NOMO-1 treated with dmso at 0.1 percent for 144 hours (cell line): ENCODE results near the gene TBC1D5.
A peak's percentile ranks its signal among the peaks of the same experiment; 100 is the strongest.

ENCODE experiments used
- DNase-seq: peaks from one replicate; lab custom pipeline; 2025; ENCODE audit not compliant: unreplicated experiment; lab: John Stamatoyannopoulos, UW

Gene TBC1D5

DNA sequence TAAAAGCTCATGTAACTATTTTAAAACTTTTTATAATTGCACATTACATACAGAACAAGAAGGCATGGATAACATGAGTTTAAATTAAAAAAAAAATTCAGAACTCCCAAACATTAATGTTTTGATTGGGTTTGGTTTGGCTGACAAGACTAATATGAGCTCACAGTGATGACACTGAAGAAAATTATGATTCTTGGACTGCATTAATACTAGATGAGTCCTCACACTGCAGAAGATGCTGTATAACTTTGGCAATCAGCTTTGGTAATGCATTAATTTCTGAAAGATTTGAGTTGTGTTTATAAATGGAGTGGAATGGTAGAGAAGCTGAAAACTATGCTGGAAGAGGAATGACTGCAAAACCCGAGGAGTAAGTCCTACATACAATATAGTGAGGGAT, 498.8 kb downstream of the TBC1D5 start:
- no peak for DNase-seq

DNA sequence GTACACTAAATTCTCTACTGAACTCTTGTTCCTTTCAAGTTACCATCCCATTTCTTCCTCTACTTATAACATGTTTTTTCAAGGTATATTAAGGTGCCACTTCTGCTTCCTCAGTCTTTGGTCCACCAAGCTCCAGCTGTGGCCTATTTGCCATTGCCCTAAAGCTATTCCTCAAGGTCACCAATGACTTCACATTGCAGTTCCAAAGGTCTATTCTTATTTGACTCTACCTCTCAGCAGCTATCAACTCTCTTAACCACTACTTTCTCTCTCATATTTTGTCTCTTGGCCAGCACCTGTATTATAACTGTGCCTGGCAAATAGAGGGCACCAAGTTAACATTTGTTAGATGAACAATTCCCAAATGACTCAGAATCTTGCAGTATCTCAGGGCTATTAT, 503.0 kb downstream of the TBC1D5 start:
- no peak for DNase-seq

DNA sequence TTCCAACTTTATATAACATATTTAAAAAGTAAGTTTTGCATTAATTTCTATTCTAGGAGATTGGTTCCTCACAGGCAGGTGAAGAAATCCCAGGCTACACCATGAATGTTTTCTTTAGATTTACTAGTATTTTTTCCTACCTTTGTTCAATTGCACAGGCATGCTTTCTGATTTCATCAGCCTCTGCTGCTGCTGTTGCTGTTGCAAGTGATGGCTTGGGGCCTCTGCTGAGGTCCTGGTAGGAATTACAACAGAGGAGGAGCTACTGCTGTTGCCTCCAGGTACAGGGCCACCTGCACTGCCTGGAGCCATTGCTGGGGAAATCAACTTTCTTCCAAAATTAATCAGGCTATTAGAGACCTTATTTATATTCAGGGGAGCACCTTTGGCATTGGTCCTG, 504.4 kb downstream of the TBC1D5 start:
- DNase-seq = no peak

DNA sequence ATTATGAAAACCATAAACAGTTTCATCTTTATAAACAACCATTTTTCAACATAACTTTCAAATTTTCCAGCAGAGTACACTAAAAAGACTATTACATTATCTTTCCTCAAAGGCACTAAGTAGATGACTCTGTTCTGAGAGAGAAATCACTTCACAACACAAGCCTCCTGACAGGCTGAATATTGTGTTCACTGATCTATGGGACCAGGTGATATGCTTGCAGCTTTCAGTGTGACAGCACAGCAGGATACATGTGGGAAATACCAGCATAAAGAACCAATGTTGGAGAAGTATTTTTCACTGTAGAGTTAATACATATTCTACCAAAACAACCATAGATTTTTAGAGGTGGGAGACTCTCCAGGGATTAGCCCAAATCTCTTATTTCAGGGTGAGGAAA, 507.1 kb downstream of the TBC1D5 start:
- DNase-seq = no peak

DNA sequence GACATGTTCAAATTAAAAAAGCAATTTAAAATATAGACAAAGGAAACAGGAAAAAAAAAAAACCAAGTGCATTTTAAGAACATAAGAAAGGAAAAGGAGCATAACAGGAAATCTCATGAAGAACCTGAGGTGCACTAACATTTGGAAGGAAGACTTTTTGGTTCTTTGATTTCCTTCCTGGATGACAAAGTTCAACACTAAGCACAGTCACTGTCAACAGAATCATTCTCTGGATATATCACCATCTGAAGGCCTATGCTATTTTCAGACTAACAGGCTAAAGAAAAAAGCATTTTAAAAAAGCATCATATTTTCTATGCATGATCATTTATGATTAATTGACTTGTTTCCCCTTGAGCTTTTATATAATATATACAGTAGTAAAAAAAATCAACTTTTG, 508.0 kb downstream of the TBC1D5 start:
- DNase-seq = no peak

DNA sequence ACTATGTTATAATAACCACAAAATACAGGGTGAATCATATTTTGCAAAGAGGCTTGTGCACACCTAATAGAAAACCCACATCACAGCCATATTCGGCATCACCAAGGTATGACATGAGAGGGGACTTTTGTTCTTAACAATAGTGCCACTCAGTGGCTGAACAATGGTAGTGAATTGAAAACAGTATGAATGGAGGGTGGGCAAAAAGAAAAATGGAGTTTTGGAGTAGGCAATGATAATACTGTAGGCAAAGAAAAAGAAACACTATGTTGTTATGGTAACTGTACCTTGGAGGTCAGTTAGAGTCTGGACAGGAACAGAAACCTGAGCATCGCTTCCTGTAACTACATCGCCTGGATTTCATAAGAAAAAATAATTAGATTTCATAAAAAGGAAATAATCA, 509.0 kb downstream of the TBC1D5 start:
- peak; percentile 63 for DNase-seq

GRCh38 chr3:17232442-17232841, 510.0 kb downstream of the TBC1D5 start:
- DNase-seq = no peak

DNA sequence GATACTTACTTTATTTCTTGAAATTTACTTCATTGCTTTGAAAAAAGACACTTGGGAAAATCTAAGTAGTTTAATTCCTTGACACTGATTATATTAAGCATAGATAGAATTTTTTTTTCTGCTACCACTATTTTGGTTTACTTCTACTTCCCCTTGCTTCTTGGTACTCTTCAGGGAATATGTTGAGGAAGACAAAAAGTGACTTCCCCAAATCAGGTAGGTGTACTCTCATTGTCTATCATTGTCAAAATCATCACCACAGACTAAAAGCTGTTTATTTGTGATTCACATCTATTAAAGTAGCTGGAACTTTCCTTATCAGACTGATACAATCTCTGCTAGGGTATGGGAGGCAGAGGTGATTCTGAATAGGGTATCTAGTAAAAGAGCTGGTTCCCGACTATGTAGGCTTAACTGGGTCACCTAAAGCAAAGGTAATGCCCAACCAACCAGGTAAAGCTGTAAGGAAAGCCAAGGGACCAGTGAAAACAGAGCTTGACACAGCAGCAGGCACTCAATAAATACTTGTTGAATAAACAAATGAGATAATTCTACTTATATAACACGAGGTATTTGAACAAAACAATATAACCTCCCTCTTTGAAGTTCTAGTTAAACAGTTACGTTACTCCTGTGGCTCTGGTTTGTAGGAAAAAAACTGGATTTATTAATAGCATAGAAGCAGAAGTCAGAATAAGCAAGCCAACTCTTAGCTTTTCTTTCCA, 510.7 kb downstream of the TBC1D5 start:
- no peak for DNase-seq

- no peak for DNase-seq
Observed at GRCh38 chr3:17227472-17227871, 515.0 kb downstream of the TBC1D5 start.

DNA sequence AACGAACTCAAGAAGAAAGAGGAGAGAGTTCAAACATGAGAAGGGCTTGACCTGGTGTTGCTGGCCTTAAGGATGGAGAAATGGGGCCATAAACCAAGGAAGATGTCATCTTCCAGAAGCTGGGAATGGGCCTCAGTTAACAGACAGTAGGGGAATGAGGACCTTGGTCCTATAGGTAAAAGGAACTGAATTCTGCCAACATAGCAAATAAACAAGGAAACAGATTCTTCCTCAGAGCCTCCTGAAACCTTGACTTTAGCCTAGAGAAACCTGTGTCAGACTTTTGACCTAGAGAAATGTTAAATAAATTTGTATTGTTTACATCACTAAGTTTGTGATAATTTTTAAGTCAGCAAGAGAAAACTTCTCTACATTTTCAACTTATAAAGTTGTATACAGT, 520.9 kb downstream of the TBC1D5 start:
- no peak for DNase-seq

GRCh38 chr3:17219593-17219992, 522.8 kb downstream of the TBC1D5 start:
- no peak for DNase-seq

GRCh38 chr3:17218587-17218986, 523.8 kb downstream of the TBC1D5 start:
- DNase-seq = no peak

DNA sequence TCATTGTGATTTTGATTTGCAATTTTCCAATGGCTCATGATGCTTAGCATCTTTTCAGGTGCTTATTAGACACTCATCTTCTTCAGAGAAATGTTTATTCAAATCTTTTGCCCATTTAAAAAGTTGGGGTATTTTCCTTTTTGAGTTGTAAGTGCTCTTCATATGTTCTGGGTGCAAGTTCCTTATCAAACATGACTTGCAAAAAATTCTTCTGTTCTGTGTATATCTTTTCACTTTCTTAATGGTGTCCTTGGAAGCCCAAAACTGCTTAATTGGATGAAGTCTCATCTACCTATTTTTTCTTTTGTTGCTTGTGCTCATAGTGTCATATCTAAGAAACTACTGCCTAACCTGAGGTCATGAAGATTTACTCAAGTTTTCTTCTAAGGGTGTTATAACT, 524.8 kb downstream of the TBC1D5 start:
- no peak for DNase-seq

GRCh38 chr3:17213102-17213501, 529.3 kb downstream of the TBC1D5 start:
- DNase-seq = no peak

DNA sequence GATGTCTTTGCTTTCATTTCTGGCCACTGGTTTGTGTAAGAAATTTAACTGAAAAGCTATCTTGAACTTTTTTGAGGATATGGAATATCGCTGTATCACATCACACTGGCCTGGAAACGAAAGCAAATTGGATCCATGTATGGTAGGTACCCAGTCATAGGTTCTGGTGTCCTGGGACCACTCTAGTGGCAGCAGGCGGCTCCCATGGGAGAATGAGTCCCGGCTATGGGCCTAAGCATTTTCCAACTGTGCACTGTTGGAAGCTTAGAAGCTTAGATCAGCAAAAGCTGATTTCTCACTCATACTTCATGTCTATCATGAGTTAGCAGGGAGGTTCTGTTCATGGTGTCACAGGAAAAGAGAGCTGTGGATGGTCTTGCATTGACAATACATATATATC, 534.5 kb downstream of the TBC1D5 start:
- DNase-seq = no peak

- DNase-seq = no peak
Observed at GRCh38 chr3:17207019-17207418, 535.4 kb downstream of the TBC1D5 start.

GRCh38 chr3:17204049-17204650, 538.3 kb downstream of the TBC1D5 start:
- DNase-seq = no peak

- no peak for DNase-seq
Observed at GRCh38 chr3:17201538-17201937, 540.9 kb downstream of the TBC1D5 start.

GRCh38 chr3:17195856-17196604, 546.4 kb downstream of the TBC1D5 start:
- DNase-seq = peak; percentile 53

GRCh38 chr3:17195192-17195611, 547.2 kb downstream of the TBC1D5 start:
- no peak for DNase-seq

GRCh38 chr3:17194116-17194515, 548.3 kb downstream of the TBC1D5 start:
- no peak for DNase-seq

GRCh38 chr3:17192995-17193394, 549.4 kb downstream of the TBC1D5 start:
- no peak for DNase-seq
